ENCODE measurements around the gene RABL3.

GRCh38 chr3:120683671-120684301 lies 58.5 kb downstream of the RABL3 start:
- no peak for TF ChIP-seq CTCF (IDR thresholded peaks at IDR 0.05; ENCODE audit: borderline replicate concordance, extremely low read depth, low read length, poor library complexity, severe bottlenecking)
- no peak for TF ChIP-seq EZH2 (IDR thresholded peaks at IDR 0.05; ENCODE audit: borderline replicate concordance, low read depth, low read length, severe bottlenecking)

Data from DND-41 (cell line).